GM23338 (cell line): ENCODE measurements around the gene KIT.

ENCODE experiments used
- CREB1 ChIP-seq: fragments of 250-450 bp; sonication (Bioruptor Pico); IDR thresholded peaks from 2 replicates; pipeline ENCODE4 v1.5.0; 2020; ENCODE audit warnings: low read depth, mild to moderate bottlenecking, moderate library complexity
- CTCF ChIP-seq, 2 experiments: fragments of 200-600 bp in 1 of 2; sonication (generic) in 1 of 2; conservative IDR thresholded peaks; 2 replicates each; pipeline versions ENCODE4 v1.5.1 to v1.6.1; 2016 to 2017; ENCODE audit warnings: antibody characterized with exemption in 2 of 2, low read depth in 2 of 2, mild to moderate bottlenecking in 2 of 2, moderate library complexity in 1 of 2
- EZH2 ChIP-seq: fragments of 200-600 bp; sonication (generic); IDR thresholded peaks from one replicate; pipeline ENCODE4 v1.8.0; 2017; ENCODE audit warnings: antibody characterized with exemption, mild to moderate bottlenecking, low read depth; ENCODE audit not compliant: unreplicated experiment
- EZH2phosphoT487 ChIP-seq: fragments of 200-600 bp; sonication (generic); IDR thresholded peaks from one replicate; pipeline ENCODE4 v1.8.1; 2018; ENCODE audit warnings: antibody characterized with exemption; ENCODE audit not compliant: unreplicated experiment
- POLR2AphosphoS5 ChIP-seq: IDR thresholded peaks from 2 replicates; pipeline ENCODE4 v1.6.1; 2016; ENCODE audit warnings: antibody characterized with exemption, low read depth
- REST ChIP-seq: IDR thresholded peaks from one replicate; pipeline ENCODE4 v1.6.1; 2018; ENCODE audit warnings: antibody characterized with exemption; ENCODE audit not compliant: unreplicated experiment

- TF ChIP-seq CTCF (conservative IDR thresholded peaks at IDR 0.05; ENCODE audit: low read depth in 2 of 2) (no peak), REST (no peak), EZH2 (no peak), EZH2phosphoT487 (no peak), POLR2AphosphoS5 (no peak), CREB1 (CRISPR knock-in tag) (no peak)
These were observed 125.8 kb downstream of the KIT start for GRCh38 chr4:54783402-54784110.
